Karpas-422 (cell line): ENCODE results near the gene PGA5. TPM values are rescaled to one million over a fixed set of nuclear protein-coding genes. Genes with fewer than 3 reads are reported as not detected.
"Not testable (repeated sequence)": the region's sequence is repeated elsewhere in the genome, so short reads cannot be mapped to it uniquely, and the experiment has no call there.

Experiments
- DNase-seq: peaks from one replicate; pipeline ENCODE4 v3.0.0-alpha.2; 2015
- H2AFZ ChIP-seq: fragments of 200-600 bp; sonication (generic); 2 replicates; pipeline ENCODE4 v1.6.1; 2014; ENCODE audit warnings: antibody characterized with exemption, low read length, mixed read lengths
- H3K27ac ChIP-seq: fragments of 200-600 bp; sonication (generic); 2 replicates; pipeline ENCODE4 v1.5.1; 2014; ENCODE audit warnings: mild to moderate bottlenecking, low read length, moderate library complexity
- H3K27me3 ChIP-seq: fragments of 200-600 bp; sonication (generic); 2 replicates; pipeline ENCODE4 v1.6.1; 2014; ENCODE audit warnings: low read length, mixed read lengths
- H3K36me3 ChIP-seq: fragments of 200-600 bp; sonication (generic); 2 replicates; pipeline ENCODE4 v1.6.1; 2014; ENCODE audit warnings: low read length, mixed read lengths; ENCODE audit not compliant: insufficient read depth
- H3K4me1 ChIP-seq: fragments of 200-600 bp; sonication (generic); 2 replicates; pipeline ENCODE4 v1.6.1; 2014; ENCODE audit warnings: mild to moderate bottlenecking, low read length, mixed read lengths
- H3K4me2 ChIP-seq: fragments of 200-600 bp; sonication (generic); 2 replicates; pipeline ENCODE4 v1.6.1; 2014; ENCODE audit warnings: low read length, low read depth, mild to moderate bottlenecking; ENCODE audit not compliant: poor library complexity, severe bottlenecking
- H3K4me3 ChIP-seq: fragments of 200-600 bp; sonication (generic); 2 replicates; pipeline ENCODE4 v1.5.1; 2014; ENCODE audit warnings: mild to moderate bottlenecking, antibody characterized with exemption, low read length, mixed read lengths
- H3K79me2 ChIP-seq: fragments of 200-600 bp; sonication (generic); 2 replicates; pipeline ENCODE4 v1.6.1; 2014; ENCODE audit warnings: mild to moderate bottlenecking, low read length, mixed read lengths
- H3K9ac ChIP-seq: fragments of 200-600 bp; sonication (generic); 2 replicates; pipeline ENCODE4 v1.6.0; 2014; ENCODE audit warnings: low read length
- H3K9me2 ChIP-seq: fragments of 200-600 bp; sonication (generic), shearing (Covaris generic); replicated peaks from 2 replicates; pipeline ENCODE4 v1.6.0; 2014; ENCODE audit warnings: mild to moderate bottlenecking, low read length, moderate library complexity; ENCODE audit not compliant: insufficient read depth
- H3K9me3 ChIP-seq: fragments of 300-700, 200-600 bp; sonication (generic); 2 replicates; pipeline ENCODE4 v1.6.1; 2014; ENCODE audit warnings: low read length, mixed read lengths
- H4K20me1 ChIP-seq: fragments of 200-600 bp; sonication (generic); 2 replicates; pipeline ENCODE4 v1.6.1; 2014; ENCODE audit warnings: mild to moderate bottlenecking, antibody characterized with exemption, low read length, low read depth; ENCODE audit not compliant: insufficient read depth
- total RNA-seq: library from RNA; depleted of rRNA; stranded (reverse); fragments of >200 nt; shearing (Covaris generic); gene quantifications from 2 replicates; pipeline ENCODE4 v1.2.3, GENCODE V29; 2014; ENCODE audit warnings: low replicate concordance

The PGA5 gene
- total RNA-seq, 1 experiment from 2014 or later, result not detected

- H3K36me3 ChIP-seq, H3K4me3 ChIP-seq, H3K79me2 ChIP-seq, H3K4me1 ChIP-seq, DNase-seq, H3K4me2 ChIP-seq, H2AFZ ChIP-seq, H3K9ac ChIP-seq, H3K9me2 ChIP-seq, H3K27me3 ChIP-seq, H4K20me1 ChIP-seq, H3K27ac ChIP-seq, H3K9me3 ChIP-seq: not testable (repeated sequence)
Measured at GRCh38 chr11:61218306-61218705, 22.7 kb upstream of the PGA5 start.

GRCh38 chr11:61219016-61219415 lies 22.0 kb upstream of the PGA5 start:
- H3K4me2 ChIP-seq, H3K27ac ChIP-seq, H4K20me1 ChIP-seq, H3K36me3 ChIP-seq, H3K79me2 ChIP-seq, H3K9me2 ChIP-seq, H3K9ac ChIP-seq, H3K27me3 ChIP-seq, H3K4me1 ChIP-seq, H2AFZ ChIP-seq, H3K4me3 ChIP-seq, H3K9me3 ChIP-seq: not testable (repeated sequence)
- DNase-seq, result peak; percentile 11

GRCh38 chr11:61222047-61222446 lies 18.9 kb upstream of the PGA5 start, which contains the start of gene PGA4:
Gene PGA4, plus strand, starts transcription at chr11:61222347. Its CDS starts 54 bp downstream, at chr11:61222401.
- H3K4me2 ChIP-seq, H3K4me3 ChIP-seq, H3K27ac ChIP-seq, H3K79me2 ChIP-seq, H3K4me1 ChIP-seq, DNase-seq, H3K27me3 ChIP-seq, H4K20me1 ChIP-seq, H3K9me3 ChIP-seq, H2AFZ ChIP-seq, H3K36me3 ChIP-seq, H3K9me2 ChIP-seq, H3K9ac ChIP-seq: not testable (repeated sequence)

GRCh38 chr11:61222692-61223091 lies 18.3 kb upstream of the PGA5 start:
- H3K79me2 ChIP-seq, H3K9me3 ChIP-seq, H2AFZ ChIP-seq, H3K27ac ChIP-seq, H3K9me2 ChIP-seq, H3K9ac ChIP-seq, H3K4me1 ChIP-seq, DNase-seq, H3K4me3 ChIP-seq, H4K20me1 ChIP-seq, H3K36me3 ChIP-seq, H3K4me2 ChIP-seq, H3K27me3 ChIP-seq: not testable (repeated sequence)

- not testable (repeated sequence) for H3K4me1 ChIP-seq, DNase-seq, H3K27me3 ChIP-seq, H3K4me2 ChIP-seq, H3K9ac ChIP-seq, H3K9me3 ChIP-seq, H4K20me1 ChIP-seq, H3K4me3 ChIP-seq, H3K79me2 ChIP-seq, H3K27ac ChIP-seq, H2AFZ ChIP-seq, H3K9me2 ChIP-seq, H3K36me3 ChIP-seq
Measured at GRCh38 chr11:61226457-61227137, 14.4 kb upstream of the PGA5 start.

- not testable (repeated sequence) for H3K4me1 ChIP-seq, H2AFZ ChIP-seq, H3K27me3 ChIP-seq, H3K27ac ChIP-seq, H3K9ac ChIP-seq, H3K36me3 ChIP-seq, H3K9me3 ChIP-seq, H3K4me3 ChIP-seq, H3K9me2 ChIP-seq, H3K79me2 ChIP-seq, H3K4me2 ChIP-seq, H4K20me1 ChIP-seq, DNase-seq
Measured at GRCh38 chr11:61229458-61229857, 11.5 kb upstream of the PGA5 start.

GRCh38 chr11:61231033-61231432 lies 9.9 kb upstream of the PGA5 start:
- not testable (repeated sequence) for H3K27ac ChIP-seq, H3K27me3 ChIP-seq, H3K4me3 ChIP-seq, H3K79me2 ChIP-seq, H3K9me3 ChIP-seq, H2AFZ ChIP-seq, DNase-seq, H3K4me2 ChIP-seq, H3K36me3 ChIP-seq, H3K4me1 ChIP-seq, H4K20me1 ChIP-seq, H3K9ac ChIP-seq, H3K9me2 ChIP-seq

- H3K27me3 ChIP-seq, H3K9ac ChIP-seq, H4K20me1 ChIP-seq, H3K4me1 ChIP-seq, H3K4me2 ChIP-seq, H3K36me3 ChIP-seq, H3K27ac ChIP-seq, H2AFZ ChIP-seq, H3K4me3 ChIP-seq, H3K9me3 ChIP-seq, H3K79me2 ChIP-seq, DNase-seq, H3K9me2 ChIP-seq: not testable (repeated sequence)
Measured at GRCh38 chr11:61231585-61231984, 9.4 kb upstream of the PGA5 start.
